Smooth muscle cell (in vitro differentiated cells): Measurements from ENCODE around the gene PARP15. TPM values are rescaled to one million over a fixed set of nuclear protein-coding genes. Genes with fewer than 3 reads are reported as not detected.

ENCODE experiments used
- DNase-seq: peaks from one replicate; lab custom pipeline; 2025; ENCODE audit not compliant: unreplicated experiment; lab: John Stamatoyannopoulos, UW
- H2AFZ ChIP-seq: fragments of 200-600 bp; sonication (generic); 2 replicates; pipeline ENCODE4 v1.6.0; 2016; ENCODE audit warnings: antibody characterized with exemption, low read depth, mild to moderate bottlenecking
- H3F3A ChIP-seq: fragments of 200-600 bp; sonication (generic); 2 replicates; pipeline ENCODE4 v1.6.0; 2017; ENCODE audit warnings: antibody characterized with exemption, low read depth
- H3K27ac ChIP-seq: fragments of 200-600 bp; sonication (generic); 2 replicates; pipeline ENCODE4 v1.5.1; 2016; ENCODE audit warnings: low read depth, mild to moderate bottlenecking
- H3K27me3 ChIP-seq: fragments of 200-600 bp; sonication (generic); 2 replicates; pipeline ENCODE4 v1.6.1; 2016; ENCODE audit warnings: low read depth, mild to moderate bottlenecking
- H3K36me3 ChIP-seq: fragments of 200-600 bp; sonication (generic); 2 replicates; pipeline ENCODE4 v1.5.1; 2016; ENCODE audit warnings: low read depth
- H3K4me1 ChIP-seq: fragments of 200-600 bp; sonication (generic); 2 replicates; pipeline ENCODE4 v1.5.1; 2016; ENCODE audit warnings: low read depth
- H3K4me2 ChIP-seq: fragments of 200-600 bp; sonication (generic); 2 replicates; pipeline ENCODE4 v1.6.0; 2016; ENCODE audit warnings: mild to moderate bottlenecking
- H3K4me3 ChIP-seq: fragments of 200-600 bp; sonication (generic); 2 replicates; pipeline ENCODE4 v1.5.1; 2016; ENCODE audit warnings: mild to moderate bottlenecking
- H3K79me2 ChIP-seq: fragments of 200-600 bp; sonication (generic); 2 replicates; pipeline ENCODE4 v1.6.0; 2016; ENCODE audit warnings: low read depth, mild to moderate bottlenecking
- H3K9ac ChIP-seq: fragments of 200-600 bp; sonication (generic); 2 replicates; pipeline ENCODE4 v1.6.0; 2016; ENCODE audit warnings: low read depth
- H3K9me3 ChIP-seq: fragments of 200-600 bp; sonication (generic); replicated peaks from 2 replicates; pipeline ENCODE4 v1.5.1; 2016; ENCODE audit warnings: low read depth
- H4K20me1 ChIP-seq: fragments of 200-600 bp; sonication (generic); 2 replicates; pipeline ENCODE4 v1.6.0; 2016; ENCODE audit warnings: low read depth
- CTCF ChIP-seq: fragments of 200-600 bp; sonication (generic); IDR thresholded peaks from 2 replicates; pipeline ENCODE4 v1.5.1; 2017; ENCODE audit warnings: borderline replicate concordance, mild to moderate bottlenecking, antibody characterized with exemption; ENCODE audit not compliant: insufficient read depth, poor library complexity, severe bottlenecking
- WGBS: methylation state at CpG from one replicate; pipeline ENCODE4 v1.1.7; 2016; ENCODE audit warnings: low lambda C conversion rate; 5-methylcytosine and 5-hydroxymethylcytosine counted together
- polyA plus RNA-seq: library from polyadenylated mRNA; unstranded; fragments of >200 nt; fragmentation: Nextera tagmentation; extraction: Ambion mirVana; gene quantifications from 2 replicates; pipeline ENCODE4 v1.2.1, GENCODE V29; 2016
- total RNA-seq: library from RNA; depleted of rRNA; stranded (reverse); fragments of >200 nt; gene quantifications from 2 replicates; pipeline ENCODE4 v1.2.3, GENCODE V29; 2014

PARP15 gene
- total and polyA plus RNA-seq, 2 experiments from 2014 or later: 0.40 TPM; not detected in 1

- H4K20me1 ChIP-seq: no peaks in the 10 kb centered on the region
- no peaks in the 10 kb centered on the region for H3K79me2 ChIP-seq
- no peaks in the 10 kb centered on the region for H3K9me3 ChIP-seq
- H2AFZ ChIP-seq: no peak overlapping the region
- no peaks in the 10 kb centered on the region for H3F3A ChIP-seq
- no peaks in the 10 kb centered on the region for H3K36me3 ChIP-seq
- DNase-seq: no peak
- H3K27me3 ChIP-seq: peaks cover 21% of the 10 kb centered on the region
- no peaks in the 10 kb centered on the region for H3K4me1 ChIP-seq
- H3K4me2 ChIP-seq: no peak overlapping the region
- no peak for TF ChIP-seq CTCF
- WGBS: 47% methylated on average over 6 of the region's 6 CpGs
- H3K9ac ChIP-seq: no peak overlapping the region
- H3K27ac ChIP-seq: no peak overlapping the region
- H3K4me3 ChIP-seq: no peak overlapping the region
These were observed 41.4 kb upstream of the PARP15 start for GRCh38 chr3:122535964-122536631.

GRCh38 chr3:122536632-122537001 lies 40.8 kb upstream of the PARP15 start:
- H2AFZ ChIP-seq: no peak overlapping the region
- H3K4me2 ChIP-seq: no peak overlapping the region
- H3K9me3 ChIP-seq: no peaks in the 10 kb centered on the region
- no peaks in the 10 kb centered on the region for H3K79me2 ChIP-seq
- no peaks in the 10 kb centered on the region for H3K36me3 ChIP-seq
- DNase-seq: no peak
- H3K9ac ChIP-seq: no peak overlapping the region
- no peak overlapping the region for H3K4me3 ChIP-seq
- 33% methylated on average over 3 of the region's 3 CpGs for WGBS
- TF ChIP-seq CTCF: no peak
- no peaks in the 10 kb centered on the region for H3K4me1 ChIP-seq
- no peaks in the 10 kb centered on the region for H3F3A ChIP-seq
- H4K20me1 ChIP-seq: no peaks in the 10 kb centered on the region
- no peak overlapping the region for H3K27ac ChIP-seq
- peaks cover 21% of the 10 kb centered on the region for H3K27me3 ChIP-seq

- H3K4me1 ChIP-seq: no peaks in the 10 kb centered on the region
- peaks cover 21% of the 10 kb centered on the region for H3K27me3 ChIP-seq
- H3K4me3 ChIP-seq: no peak overlapping the region
- H3K36me3 ChIP-seq: no peaks in the 10 kb centered on the region
- no peaks in the 10 kb centered on the region for H3F3A ChIP-seq
- H3K79me2 ChIP-seq: no peaks in the 10 kb centered on the region
- H3K9me3 ChIP-seq: no peaks in the 10 kb centered on the region
- no peak overlapping the region for H3K27ac ChIP-seq
- no peak overlapping the region for H2AFZ ChIP-seq
- no peak for TF ChIP-seq CTCF
- WGBS: 93% methylated on average over 7 of the region's 7 CpGs
- H3K4me2 ChIP-seq: no peak overlapping the region
- no peak for DNase-seq
- no peaks in the 10 kb centered on the region for H4K20me1 ChIP-seq
- H3K9ac ChIP-seq: no peak overlapping the region
These were observed 38.4 kb upstream of the PARP15 start for GRCh38 chr3:122538956-122539490.

GRCh38 chr3:122546151-122546550 lies 31.3 kb upstream of the PARP15 start:
- H3K4me2 ChIP-seq: no peak overlapping the region
- H3K9ac ChIP-seq: no peak overlapping the region
- no peaks in the 10 kb centered on the region for H3F3A ChIP-seq
- no peaks in the 10 kb centered on the region for H3K36me3 ChIP-seq
- DNase-seq: no peak
- H2AFZ ChIP-seq: no peak overlapping the region
- no peaks in the 10 kb centered on the region for H3K79me2 ChIP-seq
- WGBS: 94% methylated on average over 5 of the region's 5 CpGs
- no peak overlapping the region for H3K4me3 ChIP-seq
- H3K4me1 ChIP-seq: no peaks in the 10 kb centered on the region
- H3K27me3 ChIP-seq: no peaks in the 10 kb centered on the region
- H3K9me3 ChIP-seq: no peaks in the 10 kb centered on the region
- no peaks in the 10 kb centered on the region for H4K20me1 ChIP-seq
- TF ChIP-seq CTCF: no peak
- no peak overlapping the region for H3K27ac ChIP-seq
